HL-60/S4 treated with retinoic acid at 250 ng/mL for 4 days and 3 days (cell line): ENCODE results near the gene RASEF.

ENCODE experiments used
- in situ Hi-C: fragments of 300-500 bp; cut with MboI; formaldehyde crosslinking; loops from 2 replicates; pipeline ENCODE4 v1.7.0; 2022; ENCODE audit warnings: low sequenced_read_pairs

RASEF gene

GRCh38 chr9:83056911-83057310, 6.0 kb downstream of the RASEF start:
- in situ Hi-C loops: no loop called here

GRCh38 chr9:83056174-83056573, 6.8 kb downstream of the RASEF start:
- in situ Hi-C loops: no loop called here

GRCh38 chr9:83047839-83048775, 14.8 kb downstream of the RASEF start:
- in situ Hi-C loops: no loop called here

- in situ Hi-C loops: no loop called here
Measured at GRCh38 chr9:83043597-83043996, 19.3 kb downstream of the RASEF start.

DNA sequence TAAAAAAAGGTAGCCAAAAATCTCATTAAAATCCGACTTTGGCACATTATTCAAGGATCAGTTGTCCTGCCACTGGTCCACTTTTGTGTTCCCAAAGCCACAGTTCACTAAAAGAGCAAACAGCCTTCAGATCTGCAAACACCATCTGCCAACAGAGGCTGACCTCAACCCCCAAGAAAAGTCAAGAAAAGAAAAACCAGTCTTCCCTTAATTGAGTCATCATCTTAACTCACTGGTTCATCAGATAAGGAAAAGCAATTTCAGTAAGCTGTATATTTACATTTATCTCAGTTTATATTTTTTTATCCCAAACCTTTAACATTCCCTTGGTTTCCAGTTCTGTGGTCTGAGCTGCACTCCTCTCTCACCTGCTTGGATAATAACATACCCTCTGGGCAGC, 21.2 kb downstream of the RASEF start:
- in situ Hi-C loops: no loop called here

GRCh38 chr9:83039303-83039702, 23.6 kb downstream of the RASEF start:
- in situ Hi-C loops: no loop called here

GRCh38 chr9:83036043-83036442, 26.9 kb downstream of the RASEF start:
- in situ Hi-C loops: no loop called here

DNA sequence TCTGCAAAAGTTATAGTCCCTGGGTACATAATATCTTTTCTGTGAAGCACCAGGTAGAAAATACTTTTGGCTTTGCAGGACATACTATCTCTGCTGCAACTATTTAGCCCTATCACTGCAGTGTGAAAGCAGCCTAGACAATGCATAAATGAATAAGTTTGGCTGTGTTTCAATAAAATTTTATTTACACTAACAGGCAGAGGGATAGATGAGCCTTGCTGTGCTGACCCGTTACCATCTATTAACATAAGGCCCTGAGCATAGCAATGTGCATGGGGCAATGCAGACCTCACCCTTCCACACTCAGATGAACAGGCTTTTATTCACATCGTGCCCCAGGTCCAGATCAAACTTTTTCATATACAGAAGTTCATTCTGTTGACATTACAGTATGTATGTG, 27.8 kb downstream of the RASEF start:
- in situ Hi-C loops: no loop called here

- in situ Hi-C loops: no loop called here
Measured at GRCh38 chr9:83034587-83034986, 28.4 kb downstream of the RASEF start.

DNA sequence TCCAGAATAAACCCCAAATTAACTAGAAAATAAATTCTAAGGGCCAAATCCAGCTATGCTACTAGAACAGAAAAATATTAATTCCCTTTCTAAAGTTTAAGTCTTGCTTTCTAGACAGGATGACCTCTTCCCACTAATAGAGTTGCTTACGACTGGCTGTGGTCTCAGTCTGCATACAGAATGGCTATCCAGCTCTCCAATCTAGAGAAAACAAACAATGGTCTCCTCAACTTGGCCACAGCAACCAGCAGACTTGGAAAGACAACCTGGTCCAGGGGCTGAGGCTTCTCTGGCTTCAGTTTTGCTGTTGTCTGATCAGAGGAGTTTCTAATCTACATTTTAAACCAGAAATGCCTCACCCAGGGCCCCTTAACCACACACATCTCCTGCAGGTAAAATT, 28.9 kb downstream of the RASEF start:
- in situ Hi-C loops: no loop called here

DNA sequence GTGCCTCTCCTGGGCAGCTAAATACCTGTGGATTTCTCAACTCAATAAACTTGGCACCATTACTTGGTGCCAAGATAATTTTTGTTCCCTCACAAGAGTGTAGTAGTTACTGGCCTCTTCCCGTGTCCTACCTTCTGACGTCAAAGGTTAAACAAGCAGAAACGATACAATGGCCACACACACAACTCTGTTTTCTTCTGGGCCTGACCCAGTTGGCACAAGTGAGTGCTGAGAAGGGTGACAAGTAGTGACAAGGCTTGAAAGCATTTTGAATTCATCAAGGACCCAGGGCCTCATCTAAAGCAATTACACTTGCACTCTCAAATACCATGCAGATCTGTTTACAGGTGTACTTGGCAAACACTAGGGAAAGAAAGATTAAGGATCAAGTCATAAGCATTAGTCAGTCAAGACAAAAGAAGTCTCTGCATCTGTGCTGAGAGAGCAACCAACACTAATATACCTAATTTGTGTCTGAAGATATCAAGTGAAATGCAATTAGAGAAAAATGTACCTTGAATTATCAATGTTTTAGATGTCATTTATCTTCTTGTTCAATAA, 30.8 kb downstream of the RASEF start:
- in situ Hi-C loops: no loop called here

- in situ Hi-C loops: no loop called here
Measured at GRCh38 chr9:83030391-83031107, 32.4 kb downstream of the RASEF start.

- in situ Hi-C loops: no loop called here
Measured at GRCh38 chr9:83029531-83030137, 33.3 kb downstream of the RASEF start.

GRCh38 chr9:83027153-83027891, 35.6 kb downstream of the RASEF start:
- in situ Hi-C loops: no loop called here

- in situ Hi-C loops: no loop called here
Measured at GRCh38 chr9:83024506-83025125, 38.3 kb downstream of the RASEF start.

- in situ Hi-C loops: no loop called here
Measured at GRCh38 chr9:83023151-83023550, 39.8 kb downstream of the RASEF start.

DNA sequence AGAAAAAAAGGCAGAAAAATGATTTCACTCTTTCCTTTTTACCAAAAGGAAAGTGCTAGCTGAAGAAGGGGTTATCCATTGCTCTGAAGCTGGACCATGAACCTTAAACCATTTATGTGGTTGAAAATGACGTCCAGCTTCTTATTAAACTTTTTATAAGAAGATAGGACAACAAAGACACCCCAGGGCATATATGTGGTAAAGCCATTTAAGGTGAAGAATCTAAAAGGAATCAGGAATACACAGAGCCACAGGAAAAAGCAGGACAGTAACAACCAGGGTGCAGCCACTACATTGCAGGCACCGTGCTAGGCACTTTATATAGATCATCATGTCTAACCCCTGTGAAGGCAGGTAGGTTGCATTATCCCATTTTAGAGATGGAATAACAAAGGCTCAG, 42.1 kb downstream of the RASEF start:
- in situ Hi-C loops: no loop called here

DNA sequence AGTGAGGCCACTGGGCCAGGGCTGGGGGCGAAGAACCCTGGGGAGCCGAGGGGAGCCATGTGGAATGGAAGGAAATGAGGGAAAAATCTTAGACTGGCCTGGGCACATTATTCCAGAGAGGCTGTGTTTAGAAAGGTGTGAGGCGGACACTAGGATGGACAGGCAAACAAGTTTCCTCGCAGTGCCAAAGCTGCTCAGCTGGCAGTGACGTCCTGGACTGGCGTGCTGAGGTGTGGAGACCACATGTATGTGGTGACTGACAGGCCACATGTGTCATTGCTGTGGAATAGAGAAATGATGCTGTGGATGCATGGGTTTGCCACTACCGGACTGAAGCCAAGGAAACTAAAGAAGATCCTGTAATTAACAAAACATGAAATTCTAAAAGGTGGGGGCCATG, 42.6 kb downstream of the RASEF start:
- in situ Hi-C loops: no loop called here

- in situ Hi-C loops: no loop called here
Measured at GRCh38 chr9:83019246-83019645, 43.7 kb downstream of the RASEF start.

DNA sequence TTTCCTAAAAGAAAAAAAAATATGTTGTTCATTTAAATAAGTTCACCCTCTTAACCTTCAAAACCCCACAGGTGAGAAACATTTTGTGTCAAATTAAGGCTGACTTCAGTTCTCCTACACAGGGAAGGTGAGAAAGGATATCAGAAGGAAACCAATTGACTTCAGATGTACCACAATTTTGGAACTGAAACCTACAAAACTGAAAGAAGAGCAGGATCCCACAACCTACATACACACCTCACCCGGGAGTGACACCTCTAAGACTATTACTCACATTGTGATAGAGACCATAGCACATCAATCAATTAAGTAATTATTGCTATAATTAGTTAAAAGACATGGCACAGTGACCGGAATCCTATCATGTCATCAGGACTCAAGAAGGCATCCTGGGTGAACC, 47.0 kb downstream of the RASEF start:
- in situ Hi-C loops: no loop called here
